Right lobe of liver (tissue), 4 donors: Measurements from ENCODE around the gene PPM1H.

Source experiments
- CTCF ChIP-seq, 4 donors: fragments of 200-600 bp in 3 of 4; fragments of 450-650 bp in 1 of 4; IDR thresholded peaks; one replicate each; pipeline versions ENCODE4 v1.5.1 to v1.8.0; 2016 to 2022; ENCODE audit warnings: antibody characterized with exemption in 4 of 4, mild to moderate bottlenecking in 2 of 4
- POLR2A ChIP-seq: fragments of 450-650 bp; IDR thresholded peaks from one replicate; pipeline ENCODE4 v1.6.1; 2017; ENCODE audit warnings: antibody characterized with exemption, mild to moderate bottlenecking
- donor health status: DM: no; HTN: no; CAD: no.
- donor health status: DM: no; HTN: no; CAD: no.
- donor health status: DM: no; HTN: yes; CAD: no.

GRCh38 chr12:62651138-62651537 lies 283.8 kb downstream of the PPM1H start:
- no peak for TF ChIP-seq CTCF (IDR thresholded peaks at IDR 0.05)
- no peak for TF ChIP-seq POLR2A
